HAP-1 (cell line): ENCODE results near the gene C1orf21.

Experiments
- DNase-seq, 2 experiments: peaks; one replicate each; pipeline ENCODE4 v3.0.0-alpha.2; 2016 to 2020; ENCODE audit warnings: low spot score in 2 of 2
- H3K27me3 ChIP-seq: fragments of 250-450 bp; sonication (Bioruptor Pico); 2 replicates; pipeline ENCODE4 v1.5.1; 2020; ENCODE audit warnings: low read depth, mild to moderate bottlenecking, moderate library complexity
- H3K36me3 ChIP-seq: fragments of 250-450 bp; sonication (Bioruptor Pico); replicated peaks from 2 replicates; pipeline ENCODE4 v1.5.1; 2020; ENCODE audit warnings: mild to moderate bottlenecking
- H3K4me1 ChIP-seq: fragments of 250-450 bp; sonication (Bioruptor Pico); 2 replicates; pipeline ENCODE4 v1.5.1; 2020; ENCODE audit warnings: mild to moderate bottlenecking
- H3K4me3 ChIP-seq: fragments of 250-450 bp; sonication (Bioruptor Pico); 2 replicates; pipeline ENCODE4 v1.5.1; 2020; ENCODE audit warnings: mild to moderate bottlenecking, moderate library complexity
- H3K9me3 ChIP-seq: fragments of 250-450 bp; sonication (Bioruptor Pico); 2 replicates; pipeline ENCODE4 v1.5.1; 2020; ENCODE audit warnings: mild to moderate bottlenecking, moderate library complexity
- in situ Hi-C: fragments of 300-500 bp; cut with MboI; formaldehyde crosslinking; loops from 3 replicates; pipeline ENCODE4 v1.14.3; 2020; ENCODE audit warnings: low sequenced_read_pairs, inconsistent platforms, mixed read lengths

Gene C1orf21

GRCh38 chr1:184479435-184480167, 92.8 kb downstream of the C1orf21 start:
- no peak overlapping the region for H3K4me3 ChIP-seq
- in situ Hi-C loops: no loop called here

DNA sequence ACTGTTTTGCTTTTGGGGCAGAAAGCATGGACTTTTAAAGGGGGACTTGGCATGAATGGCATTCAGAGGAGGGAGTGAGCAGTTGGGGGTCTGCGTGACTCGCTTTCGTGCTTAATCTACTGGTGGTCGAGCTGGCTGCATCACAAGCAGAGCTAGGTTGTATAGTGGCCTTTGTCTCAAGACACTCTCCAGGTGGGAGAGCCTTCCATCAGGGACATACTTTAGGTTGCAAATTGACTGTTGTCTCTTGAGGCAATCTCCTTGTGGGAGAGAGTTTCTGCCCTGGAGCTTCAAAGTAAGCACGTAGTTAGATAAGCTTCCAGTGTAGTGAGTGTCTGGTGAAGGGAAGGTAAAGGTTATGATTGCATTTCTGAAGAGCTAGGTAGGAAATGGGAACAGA, 93.9 kb downstream of the C1orf21 start:
- in situ Hi-C loops: no loop called here
- 0 out of 2 replicates have a peak, but pooled peaks cover 3% of the 10 kb centered on the region for H3K36me3 ChIP-seq
- H3K27me3 ChIP-seq: no peaks in the 10 kb centered on the region
- no peaks in the 10 kb centered on the region for H3K9me3 ChIP-seq
- no peak overlapping the region for H3K4me3 ChIP-seq
- no peaks in the 10 kb centered on the region for H3K4me1 ChIP-seq
- DNase-seq: no peak

More at GRCh38 chr1:184479435-184480167, 92.8 kb downstream of the C1orf21 start:
- H3K36me3 ChIP-seq: 0 out of 2 replicates have a peak, but pooled peaks cover 3% of the 10 kb centered on the region
- no peak for DNase-seq
- H3K4me1 ChIP-seq: no peaks in the 10 kb centered on the region
- no peaks in the 10 kb centered on the region for H3K9me3 ChIP-seq
- H3K27me3 ChIP-seq: no peaks in the 10 kb centered on the region

DNA sequence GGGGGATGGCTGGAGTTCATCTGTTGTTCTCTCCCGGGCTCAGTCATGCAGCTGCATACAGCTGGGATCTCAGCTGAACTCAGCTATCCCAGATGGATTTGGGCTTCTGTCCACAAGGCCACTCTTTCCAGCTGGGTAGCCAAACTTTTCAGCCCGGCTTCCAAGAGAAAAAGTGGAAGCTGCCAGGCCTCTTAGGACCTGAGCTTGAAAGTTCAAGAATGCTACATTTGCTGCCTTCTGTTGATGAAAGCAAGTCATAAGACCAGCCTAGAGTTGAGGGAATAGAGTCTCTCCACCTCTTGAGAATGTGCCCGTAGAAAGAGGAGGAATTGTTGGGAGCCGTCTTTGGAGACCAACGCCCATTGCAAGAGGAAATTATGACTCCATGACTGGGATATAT, 95.3 kb downstream of the C1orf21 start:
- in situ Hi-C loops: no loop called here
- H3K9me3 ChIP-seq: no peaks in the 10 kb centered on the region
- H3K4me3 ChIP-seq: no peak overlapping the region
- H3K36me3 ChIP-seq: 0 out of 2 replicates have a peak, but pooled peaks cover 3% of the 10 kb centered on the region
- DNase-seq: no peak
- no peaks in the 10 kb centered on the region for H3K4me1 ChIP-seq
- no peaks in the 10 kb centered on the region for H3K27me3 ChIP-seq

- H3K4me1 ChIP-seq: no peaks in the 10 kb centered on the region
- H3K4me3 ChIP-seq: no peak overlapping the region
- no peak for DNase-seq
- no peaks in the 10 kb centered on the region for H3K36me3 ChIP-seq
- H3K27me3 ChIP-seq: no peaks in the 10 kb centered on the region
- in situ Hi-C loops: no loop called here
- H3K9me3 ChIP-seq: no peaks in the 10 kb centered on the region
Observed at GRCh38 chr1:184483101-184483683, 96.4 kb downstream of the C1orf21 start.

DNA sequence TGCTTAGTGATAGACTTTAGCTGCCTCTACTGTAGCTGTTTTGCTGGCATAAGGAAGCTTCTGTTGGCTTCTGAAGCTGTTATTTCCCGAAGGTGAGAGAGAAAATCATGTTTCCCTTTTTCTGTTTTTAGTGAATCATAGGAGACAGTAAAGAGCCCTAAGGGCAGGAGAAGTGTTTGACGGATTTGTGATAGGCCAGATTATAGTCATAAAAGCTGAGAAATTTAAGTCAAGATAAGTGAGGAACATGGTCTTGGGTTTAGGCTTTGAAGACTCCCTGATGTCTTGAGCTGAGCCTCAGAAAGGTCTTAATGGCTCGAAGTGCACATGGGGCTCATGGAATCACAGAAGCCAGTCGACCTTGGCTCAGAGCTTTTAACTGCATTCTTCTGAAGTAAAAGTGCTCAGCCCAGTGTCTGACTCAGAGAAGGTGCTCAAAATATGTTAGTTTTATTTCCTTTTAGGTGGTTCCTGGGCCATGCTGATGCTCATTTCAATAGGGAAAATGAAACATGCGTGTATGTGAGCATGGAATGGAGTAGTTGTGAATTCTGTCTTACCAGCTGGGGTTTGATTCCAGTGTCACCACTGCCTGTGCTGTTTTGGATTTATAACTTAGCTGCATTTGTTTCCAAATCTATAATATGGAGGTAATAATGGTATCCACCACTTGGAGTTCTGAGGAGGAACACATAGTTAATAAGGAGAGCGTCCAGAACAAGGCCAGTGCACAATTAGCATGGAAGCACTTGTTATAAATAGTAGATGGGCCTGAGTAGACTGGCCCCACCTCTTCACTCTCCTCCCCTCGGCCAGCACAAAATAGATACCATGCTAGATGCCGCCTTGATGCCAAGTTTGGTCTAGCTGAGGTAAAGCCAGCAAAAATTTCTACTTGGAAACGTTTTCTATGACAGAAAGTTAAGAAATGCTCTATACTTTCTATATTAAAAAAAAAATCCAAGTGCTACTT, 99.2 kb downstream of the C1orf21 start:
- no peak overlapping the region for H3K4me3 ChIP-seq
- H3K27me3 ChIP-seq: no peaks in the 10 kb centered on the region
- DNase-seq: no peak
- H3K9me3 ChIP-seq: no peaks in the 10 kb centered on the region
- H3K4me1 ChIP-seq: peaks cover 2% of the 10 kb centered on the region; the same call in 1 of the 2 replicates
- in situ Hi-C loops: no loop called here
- H3K36me3 ChIP-seq: no peaks in the 10 kb centered on the region

- H3K27me3 ChIP-seq: no peaks in the 10 kb centered on the region
- H3K4me1 ChIP-seq: peaks cover 2% of the 10 kb centered on the region; the same call in 1 of the 2 replicates
- no peaks in the 10 kb centered on the region for H3K9me3 ChIP-seq
- H3K36me3 ChIP-seq: no peaks in the 10 kb centered on the region
- no peak for DNase-seq
- H3K4me3 ChIP-seq: no peak overlapping the region
- in situ Hi-C loops: no loop called here
Observed at GRCh38 chr1:184486761-184487445, 100.1 kb downstream of the C1orf21 start.

GRCh38 chr1:184487531-184488193, 100.8 kb downstream of the C1orf21 start:
- in situ Hi-C loops: no loop called here
- Histone ChIP-seq H3K27me3 (no peaks in the 10 kb centered on the region), H3K4me1 (peaks cover 2% of the 10 kb centered on the region; the same call in 1 of the 2 replicates)

GRCh38 chr1:184489908-184490307, 103.1 kb downstream of the C1orf21 start:
- in situ Hi-C loops: no loop called here
- DNase-seq: peak in 1 of 2 experiments; percentile 43

More at GRCh38 chr1:184487531-184488193, 100.8 kb downstream of the C1orf21 start:
- H3K4me3 ChIP-seq: no peak overlapping the region
- DNase-seq: no peak
- H3K36me3 ChIP-seq: no peaks in the 10 kb centered on the region
- no peaks in the 10 kb centered on the region for H3K9me3 ChIP-seq

GRCh38 chr1:184492536-184492935, 105.7 kb downstream of the C1orf21 start:
- Histone ChIP-seq H3K4me3 (no peak overlapping the region), H3K4me1 (peaks cover 13% of the 10 kb centered on the region), H3K36me3 (no peaks in the 10 kb centered on the region), H3K27me3 (no peaks in the 10 kb centered on the region), H3K9me3 (no peaks in the 10 kb centered on the region)
- in situ Hi-C loops: no loop called here
- no peak for DNase-seq

More at GRCh38 chr1:184489908-184490307, 103.1 kb downstream of the C1orf21 start:
- no peak overlapping the region for H3K4me3 ChIP-seq
- H3K27me3 ChIP-seq: no peaks in the 10 kb centered on the region
- no peaks in the 10 kb centered on the region for H3K36me3 ChIP-seq
- H3K9me3 ChIP-seq: no peaks in the 10 kb centered on the region
- peaks cover 12% of the 10 kb centered on the region for H3K4me1 ChIP-seq

- Histone ChIP-seq H3K36me3 (no peaks in the 10 kb centered on the region), H3K27me3 (no peaks in the 10 kb centered on the region), H3K4me1 (peaks cover 16% of the 10 kb centered on the region), H3K9me3 (no peaks in the 10 kb centered on the region), H3K4me3 (no peak overlapping the region)
- DNase-seq: no peak
- in situ Hi-C loops: no loop called here
Observed at GRCh38 chr1:184493987-184494388, 107.2 kb downstream of the C1orf21 start.

DNA sequence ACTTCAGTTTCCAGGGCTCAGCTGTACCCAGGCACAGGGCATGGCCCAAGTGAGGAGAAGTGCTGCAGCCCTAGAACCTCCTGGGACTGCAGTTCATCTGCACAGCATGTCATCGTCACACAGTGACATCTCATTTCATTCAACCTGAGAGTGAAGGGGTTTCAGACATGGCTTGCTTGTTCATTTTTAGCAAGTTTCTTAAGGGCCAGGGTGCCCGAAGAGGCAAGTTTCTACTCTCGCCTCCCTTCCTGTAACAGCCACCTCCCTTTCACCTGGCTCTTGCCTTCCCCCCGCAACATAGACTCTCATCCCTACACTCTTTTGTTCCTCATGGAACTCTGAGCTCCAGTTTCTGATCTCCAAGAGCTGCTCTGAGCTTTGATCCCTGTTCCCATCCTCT, 108.1 kb downstream of the C1orf21 start:
- H3K27me3 ChIP-seq: no peaks in the 10 kb centered on the region
- no peaks in the 10 kb centered on the region for H3K36me3 ChIP-seq
- peaks cover 13% of the 10 kb centered on the region for H3K4me1 ChIP-seq
- in situ Hi-C loops: no loop called here
- H3K9me3 ChIP-seq: no peaks in the 10 kb centered on the region
- H3K4me3 ChIP-seq: no peak overlapping the region
- no peak for DNase-seq

- H3K36me3 ChIP-seq: no peaks in the 10 kb centered on the region
- in situ Hi-C loops: no loop called here
- H3K9me3 ChIP-seq: no peaks in the 10 kb centered on the region
- DNase-seq: peak; percentile 77 to 81
- H3K4me1 ChIP-seq: peaks cover 17% of the 10 kb centered on the region
- no peak overlapping the region for H3K4me3 ChIP-seq
- no peaks in the 10 kb centered on the region for H3K27me3 ChIP-seq
Observed at GRCh38 chr1:184497959-184498723, 111.3 kb downstream of the C1orf21 start.
